Measurements from ENCODE around the gene NOP56. TPM values are rescaled to one million over a fixed set of nuclear protein-coding genes. Genes with fewer than 3 reads are reported as not detected.

Gene NOP56
- total and polyA plus RNA-seq, 2 of the 8 experiments (the other 6 are each of a cell fraction or from before 2014, with no cell fraction given) = 391 to 677 TPM

DNA sequence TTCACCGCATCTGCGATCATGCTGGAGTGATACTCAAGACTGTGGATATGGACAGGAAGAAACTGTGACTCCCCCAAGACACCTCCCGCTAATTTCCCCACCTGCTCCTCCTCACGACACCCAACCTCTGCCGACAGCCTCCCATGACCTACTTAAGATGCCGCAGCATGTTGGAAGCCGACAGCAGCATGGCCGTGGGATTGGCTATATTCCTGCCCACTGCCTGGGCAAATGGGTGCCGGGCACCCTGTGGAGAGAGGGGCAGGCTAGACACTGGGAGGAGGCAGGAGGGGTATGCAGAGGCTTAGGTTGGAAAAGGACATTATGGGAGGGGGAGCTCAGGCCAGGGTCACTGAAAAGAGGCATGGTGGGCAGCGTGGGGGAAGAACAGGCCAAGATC lies 7.1 kb downstream of the NOP56 start:
- Histone ChIP-seq H3K23ac (ENCODE audit: insufficient read length) (no peak overlapping the region), H3K56ac (replicated peaks; ENCODE audit: insufficient read length, low read depth, low read length) (no peak overlapping the region), H3K36me3 (ENCODE audit: control insufficient read depth in 2 of 4, insufficient read depth in 4 of 4, low read length in 3 of 4) (peaks cover 32 to 76% (median 59%) of the 10 kb centered on the region in 4 experiments), H3K23me2 (ENCODE audit: low read depth, low read length) (peaks cover 4% of the 10 kb centered on the region; the same call in 1 of the 2 replicates), H2BK5ac (ENCODE audit: low read depth, low read length) (no peak overlapping the region), H3K4ac (replicated peaks; ENCODE audit: insufficient read length, low read depth, low read length) (no peak overlapping the region), H3K14ac (ENCODE audit: insufficient read length) (no peak overlapping the region), H3K4me3 (ENCODE audit: extremely low read depth in 1 of 4, insufficient read depth in 2 of 4, low read depth in 3 of 4, low read length in 4 of 4) (no peak overlapping the region), H2BK15ac (ENCODE audit: low read length) (no peak overlapping the region), H2BK120ac (replicated peaks; ENCODE audit: low read depth, low read length) (no peak overlapping the region), H3K79me2 (ENCODE audit: control insufficient read depth in 1 of 2, insufficient read depth in 2 of 2, low read length in 2 of 2) (peaks cover under 1 to 24% of the 10 kb centered on the region in 2 experiments; a peak in 3 of 4 replicates), H4K20me1 (replicated peaks in 1 of 2; ENCODE audit: control insufficient read depth in 1 of 2, insufficient read depth in 2 of 2, low read length in 2 of 2) (peaks cover 27 to 35% of the 10 kb centered on the region in 2 experiments), H4K91ac (replicated peaks; ENCODE audit: insufficient read length, low read length) (no peak overlapping the region), H2BK20ac (ENCODE audit: low read length) (no peak overlapping the region), H4K8ac (ENCODE audit: extremely low read depth, insufficient read depth, low read length) (no peak overlapping the region; the same call in 1 of the 2 replicates), H2BK12ac (ENCODE audit: low read depth, low read length) (no peak overlapping the region), H3K79me1 (ENCODE audit: low read depth, low read length) (peaks cover 9% of the 10 kb centered on the region; the same call in 1 of the 2 replicates), H3K18ac (ENCODE audit: extremely low read depth, low read length) (no peak overlapping the region), H4K5ac (ENCODE audit: insufficient read length, low read depth, low read length) (no peak overlapping the region), H3K27ac (ENCODE audit: low read depth, low read length) (no peak overlapping the region), H3K9me3 (ENCODE audit: insufficient read depth in 2 of 2, low read depth in 1 of 2, low read length in 1 of 2) (no peaks in the 10 kb centered on the region), H3K4me2 (ENCODE audit: insufficient read depth in 1 of 2, low read depth in 2 of 2, low read length in 2 of 2) (no peak overlapping the region), H3K4me1 (replicated peaks in 1 of 4; ENCODE audit: control insufficient read depth in 3 of 4, insufficient read depth in 4 of 4, low read length in 3 of 4) (peaks cover 0 to 4% (median 2%) of the 10 kb centered on the region in 4 experiments; a peak in 3 of 7 replicates), H3K9ac (replicated peaks in 1 of 4; ENCODE audit: extremely low read depth in 1 of 4, low read depth in 3 of 4, low read length in 3 of 4) (no peak overlapping the region), H2AFZ (ENCODE audit: low read length) (no peak overlapping the region), H3K27me3 (replicated peaks in 1 of 4; ENCODE audit: control insufficient read depth in 3 of 4, extremely low read depth in 1 of 4, insufficient read depth in 3 of 4, low read length in 3 of 4) (no peaks in the 10 kb centered on the region), H2AK5ac (ENCODE audit: low read depth, low read length) (no peak overlapping the region)
- DNase-seq (ENCODE audit: low read depth in 1 of 2, low spot score in 2 of 2) = no peak
- ChIA-PET CTCF (ENCODE audit: partially characterized antibody) (interaction anchor here (1.3 to 1.8 kb wide), 2 partner anchors 12 to 13 kb away, joined by 4 to 5 read pairs; no protein-coding TSS in a partner anchor), POLR2A (ENCODE audit: partially characterized antibody) (interaction anchor here (0.8 to 28.5 kb wide), 7 partner anchors 10 to 196 kb away, joined by 3 to 463 read pairs (median 7); partner anchors contain the start of gene NOP56)
- WGBS, 2 experiments (ENCODE audit: extremely low coverage in 1 of 2, insufficient coverage in 1 of 2, insufficient read length in 1 of 2, insufficient replicate concordance in 2 of 2, low coverage in 1 of 2, low lambda C conversion rate in 2 of 2, missing lambda C conversion rate in 1 of 2) = 96% methylated on average over 10 of the region's 10 CpGs; no CpG with 5 or more reads in 1 of the 2 experiments
- no peak for FAIRE-seq
- TF ChIP-seq CBX5 (IDR thresholded peaks at IDR 0.05; ENCODE audit: low read depth, low read length) (no peak), SP2 (IDR thresholded peaks at IDR 0.05; ENCODE audit: low read length) (no peak), POLR2AphosphoS5 (IDR thresholded peaks at IDR 0.05; ENCODE audit: low read depth, low read length) (peak; percentile 15; the same call in 1 of the 2 replicates), KDM5A (IDR thresholded peaks at IDR 0.05; ENCODE audit: low read length) (no peak)
